Mucosa of stomach (tissue), 1 donor: Measurements from ENCODE around the gene SNAI3.

Experiments used
- H3K27me3 ChIP-seq: one replicate; pipeline ENCODE4 v1.7.0; 2013; ENCODE audit warnings: mild to moderate bottlenecking, low read length; ENCODE audit not compliant: control insufficient read depth, insufficient read depth
- H3K36me3 ChIP-seq: one replicate; pipeline ENCODE4 v1.7.0; 2013; ENCODE audit warnings: low read length; ENCODE audit not compliant: control insufficient read depth, insufficient read depth
- H3K4me1 ChIP-seq: one replicate; pipeline ENCODE4 v1.7.0; 2013; ENCODE audit warnings: mild to moderate bottlenecking, low read length; ENCODE audit not compliant: control insufficient read depth, insufficient read depth
- H3K4me3 ChIP-seq: one replicate; pipeline ENCODE4 v1.7.0; 2013; ENCODE audit warnings: low read length
- H3K9ac ChIP-seq: one replicate; pipeline ENCODE4 v1.7.0; 2013; ENCODE audit warnings: mild to moderate bottlenecking, low read length, moderate library complexity
- H3K9me3 ChIP-seq: one replicate; pipeline ENCODE4 v1.7.0; 2013; ENCODE audit warnings: mild to moderate bottlenecking, low read length, moderate library complexity; ENCODE audit not compliant: control insufficient read depth
- donor health status: Pancreatic carcinoma.

Gene SNAI3

DNA sequence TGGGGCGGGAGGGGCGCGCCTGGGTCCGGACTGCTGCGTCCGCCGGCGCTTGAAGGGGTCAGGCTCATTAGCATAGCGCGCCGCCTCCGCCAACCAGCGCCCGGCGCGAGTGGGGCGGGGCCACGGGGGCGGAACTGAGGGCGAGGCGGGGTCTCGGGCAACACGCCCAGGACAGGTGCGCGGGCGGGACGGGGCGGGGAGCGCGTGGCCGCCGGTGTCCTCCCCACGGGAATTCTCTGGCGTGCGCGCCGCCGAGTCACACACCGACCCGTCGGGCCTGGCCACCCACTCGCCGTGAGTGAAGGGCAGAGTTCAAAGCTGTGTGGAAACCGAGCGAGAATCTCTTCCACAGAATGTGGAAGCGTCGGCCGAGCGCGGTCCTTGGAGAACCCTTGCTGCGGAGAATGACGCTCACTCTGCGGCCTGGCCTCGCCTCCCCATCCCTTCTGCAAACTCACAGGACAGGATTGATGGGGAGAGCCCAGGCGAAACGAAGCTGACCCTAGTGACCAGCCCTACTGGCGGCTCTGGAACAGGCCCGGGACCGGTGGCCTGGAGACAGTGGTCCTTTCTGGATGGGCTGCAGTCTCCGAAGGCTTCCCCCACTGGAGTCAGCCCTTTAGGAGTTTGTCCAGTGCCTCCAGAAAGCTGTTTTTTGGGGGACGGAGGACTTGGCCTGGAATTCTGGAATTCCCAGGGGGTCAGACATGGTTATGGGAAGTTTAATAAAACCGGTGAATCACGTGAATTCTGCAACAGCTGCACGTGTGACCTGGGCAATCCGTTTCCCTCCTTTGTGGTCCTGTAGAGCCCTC is at the start of gene SNAI3:
Gene SNAI3, minus strand, starts transcription at position 69 of the 815 bp plus-strand sequence. CDS start 101 bp downstream, outside the sequence.
- Histone ChIP-seq H3K27me3 (peaks cover 55% of the 10 kb centered on the region), H3K4me3 (no peak within 1 kb of the TSS), H3K4me1 (peaks cover 27% of the 10 kb centered on the region), H3K9me3 (no peaks in the 10 kb centered on the region), H3K9ac (peak within 1 kb of the TSS; percentile 41), H3K36me3 (no peaks in the 10 kb centered on the region)

DNA sequence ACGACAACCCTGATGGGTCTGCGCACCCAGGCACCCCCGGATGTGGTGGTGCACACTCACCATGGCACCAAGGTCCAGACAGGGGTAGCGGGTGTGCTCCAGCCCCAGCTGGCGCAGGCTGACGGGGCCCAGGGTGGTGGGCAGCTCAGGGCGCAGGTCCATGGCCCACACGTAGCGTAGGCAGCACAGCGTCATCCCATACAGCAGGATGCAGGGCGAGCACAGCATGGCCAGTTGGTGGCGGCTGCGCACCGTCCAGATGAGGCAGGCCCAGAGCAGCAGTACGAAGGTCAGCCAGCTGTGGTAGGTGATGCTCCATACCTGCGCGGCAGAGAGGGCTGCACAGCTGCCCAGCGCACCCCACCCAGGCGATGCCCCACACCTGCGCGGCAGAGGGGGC is 49.8 kb upstream of the SNAI3 start:
- no peaks in the 10 kb centered on the region for H3K27me3 ChIP-seq
- H3K36me3 ChIP-seq, result no peaks in the 10 kb centered on the region
- H3K9ac ChIP-seq, result no peak overlapping the region
- H3K4me3 ChIP-seq, result no peak overlapping the region
- no peaks in the 10 kb centered on the region for H3K4me1 ChIP-seq
- H3K9me3 ChIP-seq, result no peaks in the 10 kb centered on the region

DNA sequence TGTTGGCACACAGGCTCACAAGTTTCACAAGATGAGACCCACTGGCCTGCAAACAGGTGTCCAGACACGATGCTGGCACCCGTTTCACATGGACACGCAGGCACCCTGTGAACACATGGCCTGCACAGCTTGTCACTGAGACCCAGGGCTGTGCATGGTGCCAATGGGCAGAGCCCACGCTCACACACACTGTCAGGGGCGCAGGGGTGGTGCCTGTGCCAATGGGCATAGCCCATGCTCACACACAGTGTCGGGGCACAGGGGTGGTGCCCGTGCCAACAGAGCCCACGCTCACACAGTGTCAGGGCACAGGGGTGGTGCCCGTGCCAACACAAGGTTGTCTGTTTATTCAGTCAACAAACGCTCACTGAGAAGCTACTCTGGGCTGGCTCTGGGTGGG is 49.3 kb upstream of the SNAI3 start:
- Histone ChIP-seq H3K4me3 (no peak overlapping the region), H3K36me3 (no peaks in the 10 kb centered on the region), H3K4me1 (no peaks in the 10 kb centered on the region), H3K27me3 (no peaks in the 10 kb centered on the region), H3K9ac (no peak overlapping the region), H3K9me3 (no peaks in the 10 kb centered on the region)

DNA sequence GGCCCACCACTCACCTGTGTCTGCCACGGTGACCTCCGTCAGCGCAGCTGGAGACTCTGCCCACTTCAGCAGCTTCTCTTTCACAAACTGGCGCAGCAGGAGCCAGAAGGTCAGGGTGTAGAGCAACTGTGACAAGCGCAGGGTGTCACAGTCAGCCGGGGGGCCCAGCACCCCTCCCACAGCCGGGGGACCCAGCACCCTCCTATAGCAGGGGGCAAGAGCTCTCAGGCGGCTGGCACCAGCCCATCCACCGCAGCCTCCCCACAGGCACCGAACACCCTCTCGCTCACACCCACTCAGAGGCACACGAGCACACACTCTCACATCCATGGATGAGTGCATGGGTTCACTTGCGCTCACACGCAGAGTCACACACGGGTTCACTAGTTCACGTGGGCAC is 48.8 kb upstream of the SNAI3 start:
- H3K27me3 ChIP-seq, result no peaks in the 10 kb centered on the region
- no peaks in the 10 kb centered on the region for H3K4me1 ChIP-seq
- no peaks in the 10 kb centered on the region for H3K9me3 ChIP-seq
- no peak overlapping the region for H3K4me3 ChIP-seq
- no peak overlapping the region for H3K9ac ChIP-seq
- H3K36me3 ChIP-seq, result no peaks in the 10 kb centered on the region

DNA sequence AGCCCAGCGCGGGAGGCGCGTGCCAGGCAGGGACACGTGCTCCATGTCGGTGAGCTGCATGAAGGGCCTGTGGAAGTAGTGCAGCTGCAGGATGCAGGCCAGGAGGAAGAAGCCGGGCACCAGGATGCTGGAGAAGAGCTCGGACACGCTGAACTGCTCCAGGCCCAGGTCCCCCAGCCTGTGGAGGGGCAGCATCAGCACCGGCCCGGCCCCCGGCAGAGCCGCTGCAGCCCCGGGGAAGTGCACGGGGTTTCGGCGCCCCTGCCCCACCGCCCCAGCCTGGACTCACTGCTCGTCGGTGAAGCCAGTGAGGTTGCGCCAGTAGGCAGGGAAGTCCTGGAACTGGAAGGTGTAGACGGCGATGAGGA is 48.0 kb upstream of the SNAI3 start:
- Histone ChIP-seq H3K9me3 (no peaks in the 10 kb centered on the region), H3K4me1 (no peaks in the 10 kb centered on the region), H3K4me3 (no peak overlapping the region), H3K9ac (no peak overlapping the region), H3K27me3 (no peaks in the 10 kb centered on the region), H3K36me3 (no peaks in the 10 kb centered on the region)

DNA sequence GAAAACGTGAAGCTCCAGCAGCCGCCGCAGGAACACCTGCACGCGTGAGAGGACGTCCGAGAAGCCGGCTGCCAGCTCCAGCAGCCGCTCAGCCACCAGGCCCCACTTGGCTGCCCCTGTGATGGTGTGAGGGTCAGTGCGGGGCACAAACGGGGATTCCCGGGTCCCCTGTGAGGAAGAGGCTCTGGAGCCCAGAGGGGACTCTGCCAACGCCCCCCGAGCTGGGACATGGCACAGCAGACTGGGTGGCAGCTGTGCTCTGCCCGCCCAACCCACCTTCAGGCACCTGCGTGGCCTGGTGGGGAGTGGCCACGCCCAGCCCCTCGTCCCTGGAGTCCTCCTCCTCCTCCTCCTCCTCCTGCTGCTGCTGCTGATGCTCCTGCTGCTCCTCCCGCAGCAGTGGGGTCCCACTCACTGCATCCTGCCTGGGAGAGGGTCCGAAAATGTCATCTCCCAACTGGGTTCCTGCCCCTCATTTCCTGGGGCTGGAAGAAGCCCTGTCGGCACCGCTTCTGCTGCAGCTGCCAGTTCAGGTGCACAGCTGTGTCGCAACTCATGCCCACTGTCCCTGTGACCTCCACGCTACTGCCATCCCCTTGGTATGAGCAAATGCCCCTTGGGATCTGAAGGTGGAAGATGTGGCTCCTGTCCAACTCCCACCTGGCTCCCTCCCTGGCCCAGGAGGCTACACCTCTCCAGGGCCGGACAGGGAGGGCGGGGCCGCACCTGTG is 47.5 kb upstream of the SNAI3 start:
- no peaks in the 10 kb centered on the region for H3K9me3 ChIP-seq
- no peak overlapping the region for H3K9ac ChIP-seq
- no peak overlapping the region for H3K4me3 ChIP-seq
- no peaks in the 10 kb centered on the region for H3K4me1 ChIP-seq
- no peaks in the 10 kb centered on the region for H3K36me3 ChIP-seq
- H3K27me3 ChIP-seq, result no peaks in the 10 kb centered on the region

DNA sequence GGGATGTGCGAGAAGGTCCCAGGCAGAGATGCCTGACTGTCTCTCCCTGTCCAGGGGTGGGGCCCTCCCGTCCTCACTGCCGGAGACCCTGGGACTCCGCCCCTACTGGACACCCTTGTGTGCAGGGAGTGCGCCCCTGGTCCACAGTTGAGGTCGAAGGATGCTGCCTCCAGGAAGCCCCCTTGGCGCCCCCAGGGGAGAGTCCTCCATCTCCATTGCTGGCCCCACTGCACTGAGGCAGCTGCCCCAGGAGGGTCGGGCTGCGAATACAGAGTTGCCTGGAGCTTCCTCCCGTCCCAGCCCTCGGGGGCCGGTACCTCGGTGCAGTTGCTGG is 46.6 kb upstream of the SNAI3 start:
- H3K27me3 ChIP-seq, result no peaks in the 10 kb centered on the region
- no peaks in the 10 kb centered on the region for H3K9me3 ChIP-seq
- no peak overlapping the region for H3K4me3 ChIP-seq
- no peaks in the 10 kb centered on the region for H3K4me1 ChIP-seq
- H3K36me3 ChIP-seq, result no peaks in the 10 kb centered on the region
- no peak overlapping the region for H3K9ac ChIP-seq

DNA sequence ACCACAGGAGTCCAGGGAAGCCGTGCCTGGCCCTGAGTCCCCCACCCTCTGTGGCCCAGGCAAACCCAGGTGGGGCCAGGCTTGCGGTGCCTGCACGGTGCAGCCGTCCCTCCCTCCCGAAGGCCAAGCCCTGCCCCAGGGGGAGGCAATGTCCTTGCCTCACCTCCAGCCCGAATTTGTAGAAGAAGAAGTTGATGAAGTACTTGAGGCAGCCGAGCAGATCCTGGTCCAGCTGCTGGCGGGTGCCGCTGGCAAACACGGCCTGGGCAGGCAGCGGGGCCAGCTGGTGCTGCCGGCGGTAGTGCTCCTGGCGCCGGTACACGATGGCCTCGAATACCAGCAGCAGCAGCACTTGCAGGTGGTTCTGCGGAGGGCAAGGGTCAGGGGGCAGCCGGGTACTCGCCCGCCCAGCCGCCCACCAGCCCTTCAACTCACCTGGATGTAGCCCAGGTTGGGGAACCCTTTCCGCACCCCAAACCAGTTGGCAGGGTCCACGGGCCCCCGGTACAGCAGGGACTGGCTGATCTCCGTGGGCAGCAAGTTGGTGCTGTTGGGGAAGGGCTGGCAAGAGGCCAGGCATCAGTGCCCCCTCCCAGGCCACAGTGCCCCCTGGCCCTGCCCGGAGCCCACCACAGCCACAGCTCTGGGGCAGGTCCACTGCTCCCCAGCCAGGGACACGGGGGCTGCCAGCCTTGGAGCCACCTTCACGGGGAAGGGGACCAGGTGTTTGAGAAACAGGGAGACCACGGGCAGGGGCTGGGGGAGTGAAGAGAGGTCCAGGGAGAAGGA is 46.1 kb upstream of the SNAI3 start:
- Histone ChIP-seq H3K4me3 (no peak overlapping the region), H3K27me3 (no peaks in the 10 kb centered on the region), H3K9ac (no peak overlapping the region), H3K36me3 (no peaks in the 10 kb centered on the region), H3K9me3 (no peaks in the 10 kb centered on the region), H3K4me1 (no peaks in the 10 kb centered on the region)

DNA sequence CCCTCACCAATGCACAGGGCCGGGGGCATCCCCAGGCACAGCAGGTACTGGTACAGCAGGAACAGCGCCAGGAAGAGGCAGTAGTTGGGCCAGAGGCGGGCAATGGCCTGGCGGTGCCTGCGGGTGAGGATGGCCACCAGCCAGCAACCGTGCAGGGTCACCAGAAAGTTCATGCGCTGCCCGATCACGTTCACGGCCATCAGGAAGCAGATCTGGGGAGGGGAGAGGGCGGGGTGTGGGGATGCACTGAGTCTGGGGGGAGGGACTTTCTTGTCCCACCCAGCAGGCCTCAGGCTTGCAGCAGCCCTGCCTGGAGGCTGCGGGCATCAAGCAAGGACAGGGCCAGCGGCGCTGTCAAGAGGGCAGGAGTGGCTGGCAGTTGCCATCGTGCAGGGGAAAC is 45.4 kb upstream of the SNAI3 start:
- H3K27me3 ChIP-seq, result no peaks in the 10 kb centered on the region
- H3K9me3 ChIP-seq, result no peaks in the 10 kb centered on the region
- H3K9ac ChIP-seq, result no peak overlapping the region
- H3K4me3 ChIP-seq, result no peak overlapping the region
- no peaks in the 10 kb centered on the region for H3K36me3 ChIP-seq
- no peaks in the 10 kb centered on the region for H3K4me1 ChIP-seq

DNA sequence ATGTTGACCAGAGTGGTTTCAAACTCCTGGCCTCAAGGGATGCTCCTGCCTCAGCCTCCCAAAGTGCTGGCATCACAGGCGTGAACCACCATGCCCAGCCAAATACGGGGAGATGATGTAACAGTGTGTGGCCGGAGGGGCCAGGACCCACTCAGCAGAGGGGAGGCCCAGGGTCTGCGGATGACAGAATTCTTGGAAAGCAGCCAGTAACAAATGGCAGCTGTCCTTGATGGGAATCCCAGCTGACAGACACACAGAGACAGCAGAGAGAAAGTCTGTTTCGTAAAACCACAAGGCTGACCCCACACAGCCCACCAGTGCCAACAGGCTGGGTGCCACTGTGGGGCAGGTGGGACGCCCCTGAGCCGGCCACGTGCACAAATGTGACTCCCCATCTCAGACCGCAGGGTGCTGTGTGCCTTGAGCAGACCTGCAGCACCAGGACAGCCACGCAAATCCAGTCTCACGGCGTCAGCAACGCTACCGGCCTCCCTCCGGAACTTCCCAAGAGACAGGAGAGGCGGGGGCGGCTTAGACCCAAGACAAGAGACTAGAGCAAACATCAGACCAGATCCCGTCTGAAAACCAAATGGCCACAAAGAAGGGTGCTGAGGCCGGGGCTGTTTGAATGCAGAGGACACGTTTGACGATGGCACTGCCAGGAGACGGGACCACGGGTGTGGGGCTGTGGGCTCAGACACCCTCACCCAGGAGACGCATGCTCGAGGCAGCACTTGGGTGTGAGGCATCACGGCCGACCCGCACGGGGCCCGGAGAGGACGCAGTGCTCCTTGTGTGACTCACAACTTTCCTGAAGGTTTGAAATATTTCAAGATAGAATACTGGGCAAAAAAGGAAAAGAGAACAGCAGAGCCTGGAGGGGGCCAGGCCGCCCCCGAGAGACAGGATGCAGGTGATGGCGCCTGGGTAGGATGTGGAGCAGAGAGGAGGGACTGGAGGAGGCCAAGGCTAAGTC is 44.6 kb upstream of the SNAI3 start:
- no peaks in the 10 kb centered on the region for H3K27me3 ChIP-seq
- H3K9ac ChIP-seq, result no peak overlapping the region
- H3K9me3 ChIP-seq, result no peaks in the 10 kb centered on the region
- H3K36me3 ChIP-seq, result peaks cover 3% of the 10 kb centered on the region
- no peak overlapping the region for H3K4me3 ChIP-seq
- H3K4me1 ChIP-seq, result no peaks in the 10 kb centered on the region

DNA sequence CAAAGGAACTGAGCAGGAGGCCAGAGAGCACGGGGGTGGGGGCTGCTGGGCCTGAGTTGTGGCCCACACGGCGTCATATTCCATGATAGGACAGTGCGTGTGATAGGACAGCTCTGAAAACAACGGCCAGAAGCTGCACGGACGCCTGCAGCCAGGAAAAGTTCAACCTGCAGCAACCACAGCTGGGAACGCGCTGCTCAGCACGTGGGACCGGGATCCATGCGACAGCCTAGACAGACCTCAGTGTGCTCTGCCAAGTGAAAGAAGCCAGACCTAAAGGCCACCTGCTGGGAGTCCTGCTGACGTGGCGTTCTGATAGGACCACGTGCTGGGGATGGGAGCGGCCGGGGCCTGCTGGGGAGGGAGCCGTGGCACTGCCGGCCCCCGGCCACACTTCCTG is 41.6 kb upstream of the SNAI3 start:
- no peaks in the 10 kb centered on the region for H3K9me3 ChIP-seq
- H3K36me3 ChIP-seq, result peaks cover 7% of the 10 kb centered on the region
- H3K27me3 ChIP-seq, result no peaks in the 10 kb centered on the region
- H3K4me1 ChIP-seq, result no peaks in the 10 kb centered on the region
- no peak overlapping the region for H3K9ac ChIP-seq
- H3K4me3 ChIP-seq, result no peak overlapping the region
